Measurements from ENCODE around the gene GPC5. TPM values are rescaled to one million over a fixed set of nuclear protein-coding genes. Genes with fewer than 3 reads are reported as not detected.

Gene GPC5
- total and polyA plus RNA-seq, 7 donors: 0.23 TPM; not detected in 6

DNA sequence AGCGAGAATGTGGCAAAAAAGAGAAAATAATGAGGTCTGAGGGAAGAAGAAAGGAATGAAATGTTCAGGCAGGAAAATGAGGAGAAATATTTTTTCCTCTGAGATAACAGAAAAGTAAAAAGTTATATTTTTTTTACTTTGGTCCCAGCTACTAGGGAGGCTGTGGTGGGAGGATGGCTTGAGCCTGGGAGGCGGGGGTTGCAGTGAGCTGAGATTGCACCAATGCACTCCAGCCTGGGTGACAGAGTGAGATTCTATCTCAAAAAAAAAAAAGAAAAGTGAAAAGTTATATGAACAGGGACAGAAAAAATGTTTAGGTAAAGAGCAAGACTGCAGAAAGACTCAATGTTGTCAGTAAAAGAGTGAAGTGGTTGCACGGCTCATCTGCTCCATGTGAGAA lies 1224.5 kb downstream of the GPC5 start:
- DNase-seq (no peak), ATAC-seq (no peak)
- H3K4me1 ChIP-seq: no peaks in the 10 kb centered on the region
- H3K9me3 ChIP-seq: no peaks in the 10 kb centered on the region
- no peak overlapping the region for H3K4me3 ChIP-seq
- WGBS, 3 donors: 73 to 79% (median 78%) methylated on average over 3 of the region's 3 CpGs
- TF ChIP-seq, protein P1, sequence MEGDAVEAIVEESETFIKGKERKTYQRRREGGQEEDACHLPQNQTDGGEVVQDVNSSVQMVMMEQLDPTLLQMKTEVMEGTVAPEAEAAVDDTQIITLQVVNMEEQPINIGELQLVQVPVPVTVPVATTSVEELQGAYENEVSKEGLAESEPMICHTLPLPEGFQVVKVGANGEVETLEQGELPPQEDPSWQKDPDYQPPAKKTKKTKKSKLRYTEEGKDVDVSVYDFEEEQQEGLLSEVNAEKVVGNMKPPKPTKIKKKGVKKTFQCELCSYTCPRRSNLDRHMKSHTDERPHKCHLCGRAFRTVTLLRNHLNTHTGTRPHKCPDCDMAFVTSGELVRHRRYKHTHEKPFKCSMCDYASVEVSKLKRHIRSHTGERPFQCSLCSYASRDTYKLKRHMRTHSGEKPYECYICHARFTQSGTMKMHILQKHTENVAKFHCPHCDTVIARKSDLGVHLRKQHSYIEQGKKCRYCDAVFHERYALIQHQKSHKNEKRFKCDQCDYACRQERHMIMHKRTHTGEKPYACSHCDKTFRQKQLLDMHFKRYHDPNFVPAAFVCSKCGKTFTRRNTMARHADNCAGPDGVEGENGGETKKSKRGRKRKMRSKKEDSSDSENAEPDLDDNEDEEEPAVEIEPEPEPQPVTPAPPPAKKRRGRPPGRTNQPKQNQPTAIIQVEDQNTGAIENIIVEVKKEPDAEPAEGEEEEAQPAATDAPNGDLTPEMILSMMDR (IDR thresholded peaks at IDR 0.05): no peak
- H3K36me3 ChIP-seq (ENCODE audit: insufficient read depth in 1 of 2, low read depth in 1 of 2): no peaks in the 10 kb centered on the region
- no peak overlapping the region for H3K27ac ChIP-seq
- H3K27me3 ChIP-seq (ENCODE audit: insufficient read depth in 3 of 3, low read length in 2 of 3): no peaks in the 10 kb centered on the region
- intact Hi-C loops (cut with DNase I): no loop called here

DNA sequence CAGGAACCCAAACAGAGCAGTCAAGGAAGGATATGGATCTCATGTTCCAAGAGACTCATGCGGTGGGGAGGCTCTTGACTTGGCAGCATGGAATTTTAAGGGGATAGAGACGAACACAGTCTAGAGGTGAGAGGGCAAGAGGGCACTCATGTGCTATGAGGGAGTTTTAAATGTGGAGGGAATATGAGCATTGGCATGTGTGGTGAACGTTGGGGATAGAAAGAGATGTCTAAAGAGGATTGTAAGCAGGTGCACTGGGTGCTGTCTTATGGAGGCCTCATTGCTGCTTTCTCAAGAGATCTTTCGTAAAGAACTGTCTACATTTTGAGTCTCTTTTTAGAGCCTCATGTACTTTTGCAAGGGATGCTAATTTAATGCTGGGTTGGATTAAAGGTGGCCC lies 1227.9 kb downstream of the GPC5 start:
- TF ChIP-seq, protein P1 (IDR thresholded peaks at IDR 0.05): no peak
- 65 to 71% (median 66%) methylated on average over 4 of the region's 4 CpGs for WGBS, 3 donors
- no peak for ATAC-seq

DNA sequence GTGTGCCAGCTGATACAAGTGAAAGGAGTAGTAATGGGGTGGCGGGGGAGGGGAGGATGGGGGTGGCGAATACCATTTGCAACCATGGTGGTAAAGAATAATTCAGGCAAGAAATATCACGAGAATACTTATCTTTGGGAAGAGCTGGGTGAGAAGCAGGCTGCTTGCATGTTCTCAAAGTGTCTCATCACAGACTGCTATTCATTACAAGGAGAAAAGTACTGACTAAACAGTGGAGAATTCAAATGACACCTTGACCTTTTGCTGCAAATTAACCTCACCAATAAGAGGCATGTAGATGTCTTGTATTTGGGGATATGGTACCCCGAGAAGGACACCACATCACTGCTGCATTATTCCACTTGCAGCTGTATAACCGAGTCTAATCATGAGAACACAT lies 1242.5 kb downstream of the GPC5 start:
- Histone ChIP-seq H3K27me3 (ENCODE audit: insufficient read depth in 3 of 3, low read length in 2 of 3) (no peaks in the 10 kb centered on the region), H3K4me1 (no peaks in the 10 kb centered on the region), H3K27ac (no peak overlapping the region), H3K4me3 (no peak overlapping the region), H3K36me3 (ENCODE audit: insufficient read depth in 1 of 2, low read depth in 1 of 2) (no peaks in the 10 kb centered on the region), H3K9me3 (no peaks in the 10 kb centered on the region)
- TF ChIP-seq, protein P1 (IDR thresholded peaks at IDR 0.05): no peak
- 66 to 75% (median 71%) methylated on average over 5 of the region's 5 CpGs for WGBS, 3 donors
- intact Hi-C loops (cut with DNase I): no loop called here
- ATAC-seq: no peak
- no peak for DNase-seq

More for the DNA sequence above, 1227.9 kb downstream of the GPC5 start:
- Histone ChIP-seq H3K4me3 (no peak overlapping the region), H3K4me1 (no peaks in the 10 kb centered on the region), H3K27ac (no peak overlapping the region), H3K36me3 (ENCODE audit: insufficient read depth in 1 of 2, low read depth in 1 of 2) (no peaks in the 10 kb centered on the region), H3K9me3 (no peaks in the 10 kb centered on the region), H3K27me3 (ENCODE audit: insufficient read depth in 3 of 3, low read length in 2 of 3) (no peaks in the 10 kb centered on the region)
- no peak for DNase-seq
- intact Hi-C loops (cut with DNase I): no loop called here

DNA sequence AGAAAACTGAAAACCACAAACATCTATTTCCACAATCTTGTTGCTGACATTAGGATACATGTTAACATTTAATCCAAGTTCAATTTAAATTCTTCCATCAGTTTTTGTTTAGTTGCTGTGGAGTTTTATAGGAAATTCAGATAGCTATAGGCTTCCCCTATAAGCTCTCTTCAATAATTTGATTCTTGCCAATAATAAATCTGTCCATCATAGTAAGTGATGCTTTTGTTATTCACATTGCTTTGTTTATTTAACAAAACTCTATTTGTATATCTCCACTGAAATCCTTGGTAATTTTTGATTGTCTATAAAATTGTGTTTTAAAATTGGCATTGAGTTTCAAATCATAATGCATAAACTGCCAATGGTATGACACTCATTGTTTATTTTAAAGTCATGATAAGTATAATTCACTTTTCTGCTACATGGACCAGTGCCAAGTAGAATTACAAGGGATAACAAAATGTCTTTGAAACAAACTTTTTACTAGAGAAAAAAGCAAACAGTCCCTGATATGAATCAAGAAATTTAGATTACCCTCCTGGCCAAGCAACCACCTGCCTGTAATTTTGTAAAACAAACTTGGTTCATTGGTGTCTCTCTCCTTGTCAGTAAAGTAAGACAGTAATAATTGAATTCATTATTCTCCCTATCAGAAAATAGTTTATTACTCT lies 1250.9 kb downstream of the GPC5 start:
- H3K4me3 ChIP-seq: no peak overlapping the region
- no peaks in the 10 kb centered on the region for H3K36me3 ChIP-seq (ENCODE audit: insufficient read depth in 1 of 2, low read depth in 1 of 2)
- no peaks in the 10 kb centered on the region for H3K27me3 ChIP-seq (ENCODE audit: insufficient read depth in 3 of 3, low read length in 2 of 3)
- TF ChIP-seq, protein P1 (IDR thresholded peaks at IDR 0.05): no peak
- intact Hi-C loops (cut with DNase I): no loop called here
- no peaks in the 10 kb centered on the region for H3K4me1 ChIP-seq
- DNase-seq (no peak), ATAC-seq (no peak)
- H3K27ac ChIP-seq: no peak overlapping the region
- H3K9me3 ChIP-seq: no peaks in the 10 kb centered on the region

DNA sequence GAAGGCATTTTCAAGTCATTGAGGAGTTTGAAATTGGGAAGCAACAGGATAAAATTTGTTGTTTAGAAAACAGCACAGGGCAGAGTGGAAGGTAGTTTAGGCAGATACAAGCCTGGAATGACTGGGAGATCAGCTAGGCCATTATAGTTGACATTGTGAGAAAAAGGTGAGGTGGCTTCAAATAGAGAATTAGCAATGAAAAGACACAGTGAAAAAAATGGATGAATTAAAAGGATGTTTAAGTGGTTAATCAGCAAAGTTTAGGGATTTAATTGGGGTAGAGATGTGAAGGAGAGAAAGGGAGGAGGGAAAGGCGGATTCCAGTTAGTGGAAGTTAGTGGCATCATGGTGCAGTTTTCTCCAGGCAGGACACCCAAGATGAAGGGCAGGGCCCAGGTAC lies 1257.7 kb downstream of the GPC5 start:
- Histone ChIP-seq H3K4me3 (no peak overlapping the region), H3K36me3 (ENCODE audit: insufficient read depth in 1 of 2, low read depth in 1 of 2) (no peaks in the 10 kb centered on the region), H3K27ac (no peak overlapping the region), H3K9me3 (no peaks in the 10 kb centered on the region), H3K4me1 (no peaks in the 10 kb centered on the region), H3K27me3 (ENCODE audit: insufficient read depth in 3 of 3, low read length in 2 of 3) (no peaks in the 10 kb centered on the region)
- ATAC-seq (no peak), DNase-seq (no peak)
- intact Hi-C loops (cut with DNase I): no loop called here
- TF ChIP-seq, protein P1 (IDR thresholded peaks at IDR 0.05): no peak
- 88 to 94% (median 90%) methylated on average over 1 of the region's 1 CpG for WGBS, 3 donors
